ENCODE results near the gene TDRD12. TPM values are rescaled to one million over a fixed set of nuclear protein-coding genes. Genes with fewer than 3 reads are reported as not detected.
"Not testable (repeated sequence)": the region's sequence is repeated elsewhere in the genome, so short reads cannot be mapped to it uniquely, and the experiment has no call there.

The TDRD12 gene
- total RNA-seq, 1 donor from 2014 or later = 0.59 TPM

DNA sequence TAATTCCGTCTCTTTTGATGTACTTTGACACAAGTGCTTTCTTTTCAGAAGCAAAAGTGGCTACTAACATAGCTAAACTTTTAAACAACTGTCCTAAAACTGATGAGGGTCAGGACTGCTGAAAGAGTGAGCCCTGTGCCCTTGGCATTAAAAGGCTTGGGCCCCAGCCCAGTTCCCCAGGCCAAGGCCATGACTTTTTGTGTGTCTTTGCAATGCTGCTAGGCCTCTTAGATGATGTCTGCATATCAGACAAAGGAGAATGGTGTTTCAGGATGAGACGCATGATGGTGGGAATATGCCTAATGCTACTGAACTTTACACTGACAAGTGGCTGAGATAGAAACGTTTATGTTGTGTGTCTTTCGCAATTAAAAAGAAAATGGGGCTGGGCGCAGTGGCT lies 112.0 kb downstream of the TDRD12 start:
- DNase-seq = no peak

DNA sequence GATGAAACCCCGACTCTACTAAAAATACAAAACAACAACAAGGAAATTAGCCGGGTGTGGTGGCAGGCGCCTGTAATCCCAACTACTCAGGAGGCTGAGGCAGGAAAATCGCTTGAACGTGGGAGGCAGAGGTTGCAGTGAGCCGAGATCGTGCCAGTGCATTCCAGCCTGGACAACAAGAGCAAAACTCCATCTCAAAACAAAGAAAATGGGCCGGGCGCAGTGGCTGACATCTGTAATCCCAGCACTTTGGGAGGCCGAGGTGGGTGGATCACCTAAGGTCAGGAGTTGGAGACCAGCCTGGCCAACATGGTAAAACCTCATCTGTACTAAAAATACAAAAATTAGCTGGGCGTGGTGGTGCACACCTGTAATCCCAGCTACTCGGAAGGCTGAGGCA lies 112.5 kb downstream of the TDRD12 start:
- not testable (repeated sequence) for DNase-seq

- DNase-seq = not testable (repeated sequence)
Measured at GRCh38 chr19:32832825-32833224, 113.3 kb downstream of the TDRD12 start.

DNA sequence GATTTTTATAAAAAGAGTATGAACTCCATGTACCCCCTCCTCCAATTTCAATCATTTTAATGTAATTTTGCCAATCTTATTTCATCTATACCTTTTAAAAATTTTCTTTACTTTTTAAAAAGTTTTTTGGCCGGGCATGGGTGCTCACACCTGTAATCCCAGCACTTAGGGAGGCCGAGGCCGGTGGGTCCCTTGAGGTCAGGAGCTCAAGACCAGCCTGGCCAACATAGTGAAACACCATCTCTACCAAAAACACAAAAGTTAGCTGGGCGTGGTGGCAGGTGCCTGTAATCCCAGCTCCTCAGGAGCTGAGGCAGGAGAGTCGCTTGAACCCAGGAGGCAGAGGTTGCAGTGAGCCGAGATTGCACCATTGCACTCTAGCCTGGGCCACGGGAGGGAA lies 113.8 kb downstream of the TDRD12 start:
- DNase-seq = not testable (repeated sequence)

DNA sequence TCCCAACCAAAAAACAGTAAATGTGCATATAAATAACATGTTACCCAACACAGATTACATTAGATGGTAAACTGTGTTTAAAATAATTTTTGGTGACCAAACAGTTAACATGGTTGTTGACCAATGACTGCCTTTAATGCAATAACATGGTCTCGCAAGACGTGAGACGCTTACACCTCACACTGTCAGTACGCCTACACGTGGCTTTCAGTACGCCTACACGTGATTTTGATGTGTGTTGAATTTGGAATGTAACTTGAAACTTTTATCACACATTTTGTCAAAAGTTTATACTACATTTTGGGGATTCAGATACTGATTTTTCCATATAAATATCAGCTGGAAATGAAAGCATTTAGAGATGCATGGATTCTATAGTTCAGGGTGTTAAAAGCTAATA lies 118.0 kb downstream of the TDRD12 start:
- no peak for DNase-seq

DNA sequence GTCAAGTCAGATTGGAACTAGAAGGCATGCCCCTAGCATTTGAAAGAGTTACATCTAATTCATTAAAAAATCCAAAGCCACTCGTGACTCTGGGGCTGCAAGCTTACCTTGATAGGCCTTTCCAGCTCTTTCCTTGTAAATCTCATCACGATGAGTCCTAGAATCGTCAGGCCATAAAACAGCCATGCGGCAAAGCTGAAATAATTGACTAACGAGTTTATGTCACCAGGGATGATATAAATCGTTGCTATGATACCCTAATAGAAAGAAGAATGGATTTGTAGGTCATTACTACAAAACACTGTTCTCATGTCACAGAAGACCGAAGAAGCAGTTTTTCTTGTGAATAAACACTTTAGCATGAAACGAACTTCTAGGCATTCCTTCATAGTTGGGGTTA lies 122.5 kb downstream of the TDRD12 start:
- DNase-seq = no peak

DNA sequence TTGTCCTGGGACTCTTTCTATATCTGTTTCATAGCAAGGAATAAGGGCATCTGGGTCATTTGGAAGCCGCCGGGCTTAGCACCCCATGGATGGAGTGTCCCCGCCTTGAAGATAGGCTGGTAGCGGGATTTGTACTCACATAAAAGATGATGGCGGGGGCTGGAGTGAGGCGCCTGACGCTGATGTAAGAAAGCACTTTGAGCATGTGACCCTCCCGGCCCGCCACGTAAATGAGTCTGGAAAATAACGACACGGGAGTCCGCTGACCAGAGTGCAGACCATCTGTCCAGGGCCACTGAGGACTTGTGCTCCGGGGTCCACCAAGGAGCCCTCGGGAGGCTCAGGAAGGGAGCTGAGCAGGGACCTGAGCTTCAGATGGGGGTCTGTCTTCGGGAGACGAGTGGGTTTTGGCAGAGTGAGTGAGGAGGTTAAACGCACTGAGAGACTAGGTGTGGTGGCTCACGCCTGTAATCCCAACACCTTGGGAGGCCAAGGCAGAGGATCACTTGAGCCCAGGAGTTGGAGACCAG lies 124.2 kb downstream of the TDRD12 start:
- no peak for DNase-seq

DNA sequence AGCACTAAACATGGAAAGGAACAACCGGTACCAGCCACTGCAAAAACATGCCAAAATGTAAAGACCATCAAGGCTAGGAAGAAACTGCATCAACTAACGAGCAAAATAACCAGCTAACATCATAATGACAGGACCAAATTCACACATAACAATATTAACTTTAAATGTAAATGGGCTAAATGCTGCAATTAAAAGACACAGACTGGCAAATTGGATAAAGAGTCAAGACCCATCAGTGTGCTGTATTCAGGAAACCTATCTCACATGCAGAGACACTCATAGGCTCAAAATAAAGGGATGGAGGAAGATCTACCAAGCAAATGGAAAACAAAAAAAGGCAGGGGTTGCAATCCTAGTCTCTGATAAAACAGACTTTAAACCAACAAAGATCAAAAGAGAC lies 128.5 kb downstream of the TDRD12 start:
- DNase-seq = not testable (repeated sequence)

- DNase-seq = no peak
Measured at GRCh38 chr19:32852216-32852615, 132.6 kb downstream of the TDRD12 start.

DNA sequence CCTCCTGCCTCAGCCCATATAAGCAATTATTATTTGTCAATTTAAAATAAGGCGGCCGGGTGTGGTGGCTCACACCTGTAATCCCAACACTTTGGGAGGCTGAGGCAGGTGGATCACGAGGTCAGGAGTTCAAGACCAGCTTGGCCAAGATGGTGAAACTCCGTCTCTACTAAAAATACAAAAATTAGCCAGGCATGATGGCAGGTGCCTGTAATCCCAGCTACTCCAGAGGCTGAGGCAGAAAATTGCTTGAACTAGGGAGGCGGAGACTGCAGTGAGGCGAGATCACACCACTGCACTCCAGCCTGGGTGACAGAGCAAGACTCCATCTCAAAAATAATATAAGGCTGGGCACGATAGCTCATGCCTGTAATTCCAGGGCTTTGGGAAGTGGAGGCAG lies 137.3 kb downstream of the TDRD12 start:
- not testable (repeated sequence) for DNase-seq

- DNase-seq = no peak
Measured at GRCh38 chr19:32857584-32857983, 138.0 kb downstream of the TDRD12 start.

DNA sequence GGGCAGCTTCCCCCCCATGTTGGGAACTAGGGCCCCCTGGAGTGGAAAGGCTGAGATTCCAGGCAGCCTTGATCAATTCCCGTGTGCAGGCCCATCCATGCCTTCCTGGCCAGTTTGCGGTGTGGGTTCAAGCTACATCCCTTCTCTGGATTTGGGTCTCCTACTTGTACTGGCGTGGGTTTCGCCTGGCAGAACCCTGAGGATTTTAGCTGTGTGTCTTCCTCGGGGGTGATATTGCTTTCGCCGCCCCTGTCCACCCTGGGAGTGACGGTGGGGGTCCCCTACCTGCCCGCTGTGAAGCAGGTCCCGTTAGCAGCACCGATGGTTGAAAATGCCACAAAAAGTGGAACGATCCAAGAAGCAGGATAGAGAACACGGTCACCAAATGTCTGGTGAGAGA lies 138.6 kb downstream of the TDRD12 start:
- DNase-seq = no peak

DNA sequence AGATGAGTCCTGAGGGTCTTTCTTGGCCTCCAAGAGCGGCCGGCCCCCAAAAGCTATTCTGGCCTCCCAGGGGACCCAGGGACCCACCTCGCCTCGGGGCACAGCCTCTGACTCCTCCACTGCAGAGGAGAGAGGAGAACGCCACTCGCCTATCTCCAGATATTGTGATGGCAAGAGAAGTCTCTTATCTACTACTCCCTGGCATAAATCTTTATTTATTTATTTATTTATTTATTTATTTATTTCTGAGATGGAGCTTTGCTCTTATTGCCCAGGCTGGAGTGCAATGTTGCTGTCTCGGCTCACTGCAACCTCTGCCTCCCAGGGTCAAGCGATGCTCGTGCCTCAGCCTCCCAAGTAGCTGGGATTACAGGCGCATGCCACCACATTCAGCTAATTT lies 139.0 kb downstream of the TDRD12 start:
- no peak for DNase-seq

- DNase-seq = no peak
Measured at GRCh38 chr19:32859591-32859990, 140.0 kb downstream of the TDRD12 start.

DNA sequence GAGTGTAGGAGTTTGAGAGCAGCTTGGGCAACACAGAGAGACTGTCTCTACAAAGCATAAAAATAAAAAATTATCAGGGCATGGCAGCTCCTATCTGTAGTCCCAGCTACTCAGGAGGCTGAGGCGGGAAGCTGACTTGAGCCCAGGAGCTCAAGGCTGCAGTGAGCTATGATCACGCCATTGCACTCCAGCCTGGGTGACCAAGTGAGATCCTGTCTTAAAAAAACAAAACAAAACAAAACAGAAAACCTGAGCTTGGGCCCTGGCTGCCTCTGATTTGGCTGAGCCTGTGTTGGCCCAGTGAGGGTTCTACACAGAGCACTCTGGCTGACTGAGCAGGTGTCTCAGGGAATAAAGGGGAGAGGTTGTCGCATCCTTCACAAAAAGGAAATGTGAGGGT lies 142.0 kb downstream of the TDRD12 start:
- DNase-seq = no peak

DNA sequence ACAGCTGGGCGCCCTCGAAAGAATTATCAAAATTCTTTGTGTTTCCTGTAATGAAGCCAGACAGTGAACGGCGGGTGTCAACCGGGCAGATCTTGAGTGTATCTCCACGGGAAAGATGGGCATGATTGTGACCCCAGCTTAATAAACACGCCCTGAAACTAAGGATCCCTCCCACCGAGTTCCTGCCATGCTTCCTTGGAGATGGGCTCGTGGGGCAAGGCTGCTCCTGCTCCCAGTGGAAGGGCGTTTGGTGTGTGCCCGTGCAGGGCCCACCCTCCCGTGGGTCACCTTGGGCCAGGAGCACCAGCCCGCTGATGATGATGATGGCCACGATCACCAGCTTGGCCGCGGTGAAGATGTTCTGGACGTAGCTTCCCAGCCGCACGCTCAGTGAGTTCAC lies 142.6 kb downstream of the TDRD12 start:
- no peak for DNase-seq

DNA sequence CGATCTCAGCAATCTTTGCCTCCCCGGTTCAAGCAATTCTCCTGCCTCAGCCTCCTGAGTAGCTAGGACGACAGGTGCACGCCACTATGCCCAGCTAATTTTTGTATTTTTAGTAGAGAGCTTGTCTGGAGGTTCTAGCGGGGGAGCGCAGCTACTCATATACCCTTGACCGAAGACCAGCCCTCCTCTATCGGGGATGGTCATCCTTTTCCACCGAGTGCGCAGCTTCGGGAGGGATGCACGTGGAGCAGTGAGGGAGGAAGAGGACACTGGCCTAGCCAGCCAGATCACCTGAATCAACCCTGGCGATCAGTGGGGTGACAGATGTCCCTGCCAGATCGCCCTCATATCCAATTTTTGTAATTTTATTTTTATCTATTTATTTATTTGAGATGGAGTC lies 143.2 kb downstream of the TDRD12 start:
- no peak for DNase-seq

GRCh38 chr19:32863301-32863700 lies 143.7 kb downstream of the TDRD12 start:
- DNase-seq = no peak

GRCh38 chr19:32863841-32864240 lies 144.3 kb downstream of the TDRD12 start:
- DNase-seq = no peak

- DNase-seq = no peak
Measured at GRCh38 chr19:32864318-32865007, 144.9 kb downstream of the TDRD12 start.

GRCh38 chr19:32865326-32865725 lies 145.8 kb downstream of the TDRD12 start:
- DNase-seq = no peak

- no peak for DNase-seq
Measured at GRCh38 chr19:32866061-32866460, 146.5 kb downstream of the TDRD12 start.

DNA sequence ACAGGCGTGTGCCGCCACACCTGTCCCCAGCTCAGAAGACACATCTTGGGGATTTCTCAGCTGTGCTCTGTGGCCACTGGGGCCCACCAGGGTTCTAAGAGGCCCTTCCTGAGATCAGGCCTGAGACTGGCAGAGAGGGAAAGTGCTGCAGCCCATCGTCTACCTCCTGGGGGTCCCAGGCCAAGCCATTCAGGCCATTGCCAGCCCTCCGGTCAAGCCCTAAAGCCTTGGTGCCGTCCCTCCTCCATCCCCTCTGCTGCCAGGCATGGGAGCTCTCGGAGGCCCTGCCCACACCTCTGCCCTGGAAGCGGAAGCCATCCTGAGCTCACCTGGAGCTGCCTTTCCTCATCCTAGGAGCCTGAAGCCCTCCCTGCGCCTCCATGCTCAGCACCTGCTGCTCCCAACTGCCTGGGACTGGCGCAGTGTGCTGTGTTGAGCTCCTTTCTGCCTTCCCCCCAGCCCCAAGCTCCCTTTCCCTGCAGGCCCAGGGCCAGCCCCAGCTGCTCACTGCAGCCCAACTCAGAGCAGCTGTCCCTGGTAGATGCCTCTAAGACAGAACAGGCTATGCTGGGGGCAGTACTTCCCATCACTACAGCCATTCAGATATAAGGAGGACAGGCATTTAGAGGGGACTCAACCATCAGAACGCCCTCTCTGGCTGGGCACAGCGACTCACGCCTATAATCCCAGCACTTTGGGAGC lies 147.1 kb downstream of the TDRD12 start:
- no peak for DNase-seq

DNA sequence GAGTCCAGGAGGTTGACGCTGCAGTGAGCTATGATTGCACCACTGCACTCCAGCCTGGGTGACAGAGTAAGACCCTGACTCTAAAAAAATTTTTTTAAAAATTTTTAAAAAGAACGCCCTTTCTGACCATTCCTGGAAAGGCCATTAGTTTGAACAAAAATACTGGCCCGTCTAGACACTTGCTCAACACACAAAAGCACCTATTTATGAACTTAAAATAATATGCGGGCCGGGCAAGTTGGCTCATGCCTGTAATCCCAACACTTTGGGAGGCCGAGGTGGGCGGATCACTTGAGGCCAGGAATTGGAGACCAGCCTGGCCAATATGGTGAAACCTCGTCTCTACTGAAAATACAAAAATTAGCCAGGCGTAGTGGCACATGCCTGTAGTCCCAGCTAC lies 147.9 kb downstream of the TDRD12 start:
- DNase-seq = not testable (repeated sequence)

Measured in skin of body (tissue), 2 donors.